MM.1S (cell line): ENCODE data around the gene SGCD.

ENCODE experiments used
- EZH2 ChIP-seq: fragments of 300-600 bp; sonication (generic); optimal IDR thresholded peaks from 2 replicates; pipeline ENCODE3; 2017; ENCODE audit warnings: low read depth, mild to moderate bottlenecking, antibody characterized with exemption, low read length, mixed read lengths
- TF ChIP-seq, protein P1 (sequence below): fragments of 300-600 bp; sonication (generic); IDR thresholded peaks from 2 replicates; pipeline ENCODE4 v1.5.1; 2016; ENCODE audit warnings: antibody characterized with exemption, low read length, mixed read lengths

DNA sequence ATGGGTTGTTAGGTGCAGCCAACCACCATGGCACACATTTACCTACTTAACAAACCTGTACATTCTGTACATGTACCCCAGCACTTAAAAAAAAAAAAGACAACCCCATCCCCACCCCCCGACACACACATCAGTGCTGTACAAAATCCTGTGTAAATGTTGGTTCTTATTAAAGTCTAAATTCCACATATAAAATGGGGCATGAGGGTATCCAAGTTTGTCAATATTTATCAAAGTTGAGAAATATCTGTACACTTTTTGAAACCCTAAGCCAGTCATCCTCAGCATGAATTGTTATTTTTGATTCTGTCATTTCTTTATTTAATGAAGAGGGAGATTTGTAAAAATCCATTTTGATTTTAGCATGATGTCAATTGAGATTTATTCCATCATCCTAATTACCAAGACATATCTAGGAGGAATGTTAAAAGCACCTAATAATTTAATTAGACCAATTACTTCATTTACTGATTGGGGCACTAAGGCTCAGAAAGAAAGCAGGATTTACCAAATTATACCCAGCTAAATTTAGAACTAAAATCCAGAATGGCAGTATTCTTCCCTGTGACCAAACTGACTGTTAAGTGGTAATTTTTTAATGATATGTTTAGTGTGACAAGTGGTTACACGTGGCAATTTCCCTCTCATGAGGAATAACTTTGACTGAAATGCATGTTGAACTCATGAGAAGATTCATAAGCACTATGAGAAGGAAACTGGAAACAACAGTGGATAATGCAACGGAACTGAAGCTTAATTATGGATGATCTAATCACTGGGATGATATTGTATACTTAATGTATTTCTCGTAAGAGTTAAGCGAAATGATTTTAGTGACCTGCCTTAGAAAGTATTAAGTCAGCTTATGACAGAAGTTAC is 195.9 kb downstream of the SGCD start:
- TF ChIP-seq, protein P1, sequence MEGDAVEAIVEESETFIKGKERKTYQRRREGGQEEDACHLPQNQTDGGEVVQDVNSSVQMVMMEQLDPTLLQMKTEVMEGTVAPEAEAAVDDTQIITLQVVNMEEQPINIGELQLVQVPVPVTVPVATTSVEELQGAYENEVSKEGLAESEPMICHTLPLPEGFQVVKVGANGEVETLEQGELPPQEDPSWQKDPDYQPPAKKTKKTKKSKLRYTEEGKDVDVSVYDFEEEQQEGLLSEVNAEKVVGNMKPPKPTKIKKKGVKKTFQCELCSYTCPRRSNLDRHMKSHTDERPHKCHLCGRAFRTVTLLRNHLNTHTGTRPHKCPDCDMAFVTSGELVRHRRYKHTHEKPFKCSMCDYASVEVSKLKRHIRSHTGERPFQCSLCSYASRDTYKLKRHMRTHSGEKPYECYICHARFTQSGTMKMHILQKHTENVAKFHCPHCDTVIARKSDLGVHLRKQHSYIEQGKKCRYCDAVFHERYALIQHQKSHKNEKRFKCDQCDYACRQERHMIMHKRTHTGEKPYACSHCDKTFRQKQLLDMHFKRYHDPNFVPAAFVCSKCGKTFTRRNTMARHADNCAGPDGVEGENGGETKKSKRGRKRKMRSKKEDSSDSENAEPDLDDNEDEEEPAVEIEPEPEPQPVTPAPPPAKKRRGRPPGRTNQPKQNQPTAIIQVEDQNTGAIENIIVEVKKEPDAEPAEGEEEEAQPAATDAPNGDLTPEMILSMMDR: no peak
- no peak for TF ChIP-seq EZH2
